ENCODE data around the gene SCIN. TPM values are rescaled to one million over a fixed set of nuclear protein-coding genes. Genes with fewer than 3 reads are reported as not detected.

Gene SCIN
- total and polyA plus RNA-seq, 12 donors: 0.06 to 5.5 (median 0.79) TPM

GRCh38 chr7:12623885-12624498, 53.5 kb downstream of the SCIN start:
- TF ChIP-seq CTCF (IDR thresholded peaks at IDR 0.05) (peak; percentile 47 to 78 (median 66)), POLR2A (IDR thresholded peaks at IDR 0.05) (no peak)
- Histone ChIP-seq H3K4me1 (replicated peaks in 1 of 2) (no peaks in the 10 kb centered on the region), H3K9me3 (replicated peaks in 1 of 3) (no peaks in the 10 kb centered on the region), H3K27ac (no peak overlapping the region), H3K27me3 (peaks cover 8% of the 10 kb centered on the region), H3K4me3 (no peak overlapping the region), H3K36me3 (replicated peaks in 1 of 2) (no peaks in the 10 kb centered on the region)
- WGBS, 4 donors: 12 to 29% (median 15%) methylated on average over 1 of the region's 1 CpG
- intact Hi-C loops (cut with DNase I): loop anchor here in 1 of 2 donors (5.0 kb wide), 1 partner anchor 97 kb away; no protein-coding TSS in a partner anchor
- DNase-seq: no peak

GRCh38 chr7:12625836-12626235, 55.3 kb downstream of the SCIN start:
- Histone ChIP-seq H3K27ac (no peak overlapping the region), H3K4me1 (replicated peaks in 1 of 2) (no peaks in the 10 kb centered on the region), H3K9me3 (replicated peaks in 1 of 3) (no peaks in the 10 kb centered on the region), H3K36me3 (replicated peaks in 1 of 2) (no peaks in the 10 kb centered on the region), H3K27me3 (peaks cover 8% of the 10 kb centered on the region), H3K4me3 (no peak overlapping the region)
- intact Hi-C loops (cut with DNase I): no loop called here
- TF ChIP-seq CTCF (IDR thresholded peaks at IDR 0.05) (no peak), POLR2A (IDR thresholded peaks at IDR 0.05) (no peak)
- DNase-seq: no peak
- 42 to 59% (median 50%) methylated on average over 4 of the region's 4 CpGs for WGBS, 4 donors

GRCh38 chr7:12629816-12630512, 59.4 kb downstream of the SCIN start:
- intact Hi-C loops (cut with DNase I): loop anchor here in 1 of 2 donors (10.0 kb wide), 1 partner anchor 635 kb away; no protein-coding TSS in a partner anchor
- no peak for DNase-seq
- peaks cover 12% of the 10 kb centered on the region for H3K27me3 ChIP-seq
- no peaks in the 10 kb centered on the region for H3K36me3 ChIP-seq (replicated peaks in 1 of 2)
- no peak overlapping the region for H3K27ac ChIP-seq
- H3K4me3 ChIP-seq: no peak overlapping the region
- 72 to 80% (median 78%) methylated on average over 5 of the region's 5 CpGs for WGBS, 4 donors
- no peaks in the 10 kb centered on the region for H3K9me3 ChIP-seq (replicated peaks in 1 of 3)
- H3K4me1 ChIP-seq (replicated peaks in 1 of 2): no peaks in the 10 kb centered on the region
- no peak for TF ChIP-seq CTCF (IDR thresholded peaks at IDR 0.05)
- TF ChIP-seq POLR2A (IDR thresholded peaks at IDR 0.05): no peak

GRCh38 chr7:12630513-12630819, 59.9 kb downstream of the SCIN start:
- WGBS, 4 donors: 41 to 57% (median 50%) methylated on average over 6 of the region's 6 CpGs
- no peak for TF ChIP-seq POLR2A (IDR thresholded peaks at IDR 0.05)
- no peak for TF ChIP-seq CTCF (IDR thresholded peaks at IDR 0.05)
- H3K4me1 ChIP-seq (replicated peaks in 1 of 2): no peaks in the 10 kb centered on the region

More at GRCh38 chr7:12630513-12630819, 59.9 kb downstream of the SCIN start:
- Histone ChIP-seq H3K27me3 (peaks cover 12% of the 10 kb centered on the region), H3K36me3 (replicated peaks in 1 of 2) (no peaks in the 10 kb centered on the region), H3K9me3 (replicated peaks in 1 of 3) (no peaks in the 10 kb centered on the region), H3K4me3 (no peak overlapping the region), H3K27ac (no peak overlapping the region)
- intact Hi-C loops (cut with DNase I): loop anchor here in 1 of 2 donors (10.0 kb wide), 1 partner anchor 634 kb away; no protein-coding TSS in a partner anchor
- DNase-seq: no peak

Data from adrenal gland (tissue), 12 donors.